Muscle of back (tissue), 11 donors: Measurements from ENCODE around the gene SLC35F4. TPM values are rescaled to one million over a fixed set of nuclear protein-coding genes. Genes with fewer than 3 reads are reported as not detected.

Experiments
- DNase-seq, 3 donors: peaks; one replicate each; pipeline versions ENCODE4 v3.0.0 to v3.0.0-alpha.2; 2013
- polyA plus RNA-seq, 10 donors: library from polyadenylated mRNA; unstranded; fragments of 120-200 nt; gene quantifications; one replicate each; pipeline ENCODE4 v1.2.1, GENCODE V29; 2013; ENCODE audit not compliant: insufficient read length in 10 of 10

SLC35F4 gene
- polyA plus RNA-seq, 10 donors = 0.11 to 0.52 (median 0.28) TPM

DNA sequence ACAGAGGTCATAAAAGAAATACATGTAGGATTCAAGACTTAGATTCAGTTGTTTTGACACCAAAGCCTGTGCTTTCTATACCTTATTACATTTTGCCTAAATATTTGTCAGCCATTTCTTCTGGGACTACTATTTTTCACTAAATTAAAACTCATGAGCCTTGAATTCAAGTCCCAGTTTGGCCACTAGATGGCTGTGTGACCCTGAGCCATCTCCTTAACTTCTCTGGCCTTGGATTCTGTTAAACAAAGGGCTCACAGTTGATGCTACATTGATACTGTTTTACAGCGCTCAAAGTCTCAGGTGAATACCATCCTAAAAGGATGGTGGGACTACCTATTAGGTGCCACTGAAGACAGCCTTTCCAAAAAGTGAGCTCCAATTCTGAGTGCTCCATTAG is 332.7 kb downstream of the SLC35F4 start:
- DNase-seq = peak; percentile 13 to 36 (median 17)

DNA sequence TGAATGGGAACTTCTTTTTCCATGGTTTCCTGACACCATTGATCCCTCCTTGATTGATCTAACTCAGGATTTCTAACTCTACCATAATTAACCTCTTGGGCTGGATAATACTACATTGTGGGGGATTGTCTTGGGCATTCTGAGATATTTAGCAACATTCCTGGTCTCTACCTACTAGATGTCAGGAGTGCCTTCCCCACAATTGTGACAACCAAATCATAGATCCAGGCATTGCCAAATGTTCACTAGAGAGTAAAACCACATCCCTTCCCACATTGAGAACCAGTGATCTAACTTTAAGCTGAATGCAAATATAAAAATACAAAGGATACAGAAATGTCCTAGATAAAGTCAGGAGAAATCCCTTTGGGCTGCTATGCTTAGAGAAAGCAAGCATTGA is 335.3 kb downstream of the SLC35F4 start:
- DNase-seq = no peak

DNA sequence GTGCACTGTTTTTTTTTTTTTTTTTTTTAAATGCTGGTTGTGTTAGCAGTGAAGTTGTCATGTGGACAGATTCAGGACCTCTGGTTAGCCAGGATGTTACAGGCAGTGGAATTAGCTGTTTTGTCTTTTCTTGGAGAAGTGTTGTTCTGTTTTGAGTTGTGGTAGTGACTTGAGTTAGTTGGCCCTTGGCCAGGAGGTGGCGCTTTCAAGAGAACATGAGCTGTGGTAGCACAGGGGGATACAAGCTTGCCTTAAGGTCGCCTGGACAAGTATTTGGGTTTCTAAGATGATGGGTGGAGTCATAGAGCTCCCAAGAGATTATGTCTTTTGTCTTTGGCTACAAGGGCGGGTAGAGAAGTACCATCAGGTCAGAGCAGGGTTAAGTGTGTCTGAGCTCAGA is 338.9 kb downstream of the SLC35F4 start:
- no peak for DNase-seq

DNA sequence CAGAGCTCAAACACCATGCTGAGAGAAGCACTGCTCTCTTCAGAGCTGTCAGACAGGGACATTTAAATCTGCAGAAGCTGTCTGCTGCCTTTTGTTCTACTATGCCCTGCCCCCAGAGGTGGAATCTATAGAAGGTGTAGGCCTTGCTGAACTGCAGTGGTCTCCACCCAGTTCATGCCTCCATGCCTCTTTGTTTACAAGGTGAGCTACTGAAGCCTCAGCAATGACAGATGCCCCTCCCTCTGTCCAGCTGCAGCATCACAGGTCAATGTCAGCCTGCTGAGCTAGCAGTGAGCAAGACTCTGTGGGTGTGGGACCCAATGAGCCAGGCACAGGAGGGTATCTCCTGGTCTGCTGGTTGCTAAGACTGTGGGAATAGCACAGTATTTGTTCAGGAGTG is 346.8 kb downstream of the SLC35F4 start:
- no peak for DNase-seq
